Fibroblast of lung (primary cell): Measurements from ENCODE around the gene ASTL. TPM values are rescaled to one million over a fixed set of nuclear protein-coding genes. Genes with fewer than 3 reads are reported as not detected.

ENCODE experiments used
- DNase-seq, 2 donors: peaks; one replicate each; pipeline versions ENCODE4 v3.0.0 to v3.0.0-alpha.2; 2010; ENCODE audit warnings: low read depth in 2 of 2
- H2AFZ ChIP-seq: 2 replicates; pipeline ENCODE4 v1.5.1; 2012; ENCODE audit warnings: low read length, control low read depth, inconsistent platforms
- H3K27ac ChIP-seq: 2 replicates; pipeline ENCODE4 v1.5.1; 2011; ENCODE audit warnings: low read length, control low read depth; ENCODE audit not compliant: insufficient read depth
- H3K27me3 ChIP-seq: 2 replicates; pipeline ENCODE4 v1.5.1; 2011; ENCODE audit warnings: mild to moderate bottlenecking, low read length; ENCODE audit not compliant: control insufficient read depth, insufficient read depth
- H3K36me3 ChIP-seq: 2 replicates; pipeline ENCODE4 v1.5.1; 2011; ENCODE audit warnings: low read length; ENCODE audit not compliant: control insufficient read depth, insufficient read depth
- H3K4me1 ChIP-seq: 2 replicates; pipeline ENCODE4 v1.5.1; 2011; ENCODE audit warnings: low read length; ENCODE audit not compliant: control insufficient read depth, insufficient read depth; ENCODE audit errors: extremely low read depth
- H3K4me2 ChIP-seq: 2 replicates; pipeline ENCODE4 v1.5.1; 2011; ENCODE audit warnings: low read length, control low read depth; ENCODE audit not compliant: insufficient read depth; ENCODE audit errors: extremely low read depth
- H3K4me3 ChIP-seq, 4 experiments: fragments of 200-600 bp in 1 of 4; sonication (generic) in 1 of 4; replicated peaks in 1 of 4; 2 replicates each; pipeline ENCODE4 v1.5.1; 2011 to 2016; ENCODE audit warnings: low read length in 4 of 4, low read depth in 3 of 4, mild to moderate bottlenecking in 3 of 4, control low read depth in 2 of 4, inconsistent platforms in 1 of 4, mixed read lengths in 1 of 4; ENCODE audit not compliant: insufficient read depth in 1 of 4; ENCODE audit errors: control extremely low read depth in 1 of 4
- H3K79me2 ChIP-seq: 2 replicates; pipeline ENCODE4 v1.5.1; 2012; ENCODE audit warnings: mild to moderate bottlenecking, low read length, inconsistent platforms; ENCODE audit not compliant: control insufficient read depth, insufficient read depth
- H3K9ac ChIP-seq: 2 replicates; pipeline ENCODE4 v1.5.1; 2011; ENCODE audit warnings: mild to moderate bottlenecking, low read length, control low read depth; ENCODE audit not compliant: insufficient read depth
- H3K9me3 ChIP-seq: 2 replicates; pipeline ENCODE4 v1.5.1; 2012; ENCODE audit warnings: low read depth, low read length; ENCODE audit not compliant: control insufficient read depth, insufficient read depth
- H4K20me1 ChIP-seq: 2 replicates; pipeline ENCODE4 v1.5.1; 2011; ENCODE audit warnings: low read length; ENCODE audit not compliant: control insufficient read depth, insufficient read depth; ENCODE audit errors: extremely low read depth
- CTCF ChIP-seq, 2 donors: IDR thresholded peaks in 1 of 2; conservative IDR thresholded peaks in 1 of 2; 1 replicate in 1 of 2; 2 replicates in 1 of 2; pipeline ENCODE4 v1.5.1; 2011 to 2012; ENCODE audit warnings: low read length in 2 of 2, control low read depth in 1 of 2, inconsistent platforms in 1 of 2, low read depth in 1 of 2, mild to moderate bottlenecking in 1 of 2
- EZH2 ChIP-seq: IDR thresholded peaks from 2 replicates; pipeline ENCODE4 v1.5.1; 2012; ENCODE audit warnings: low read length, control low read depth, mild to moderate bottlenecking; ENCODE audit errors: missing control alignments
- polyA plus RNA-seq, 2 donors: library from polyadenylated mRNA; depleted of rRNA in 1 of 2; stranded (reverse) in 1 of 2; unstranded in 1 of 2; fragments of >200 nt; gene quantifications; 2 replicates each; pipeline ENCODE4 v1.2.1, GENCODE V29; 2011 to 2012; ENCODE audit warnings: missing spikeins in 1 of 2
- total RNA-seq: library from RNA; depleted of rRNA; stranded (reverse); fragments of >200 nt; gene quantifications from 2 replicates; pipeline ENCODE4 v1.2.1, GENCODE V29; 2014

ASTL gene
- total and polyA plus RNA-seq, 2 donors (not counting 1 experiment from before 2014, with no cell fraction given) = not detected

- Histone ChIP-seq H3K27me3 (peaks cover 15% of the 10 kb centered on the region), H4K20me1 (no peaks in the 10 kb centered on the region), H3K79me2 (no peaks in the 10 kb centered on the region), H3K27ac (no peak overlapping the region), H3K9me3 (no peaks in the 10 kb centered on the region), H3K9ac (no peak overlapping the region), H3K36me3 (no peaks in the 10 kb centered on the region), H2AFZ (no peak overlapping the region), H3K4me3 (no peak overlapping the region), H3K4me1 (no peaks in the 10 kb centered on the region), H3K4me2 (no peak overlapping the region)
- DNase-seq = no peak
- TF ChIP-seq EZH2 (no peak), CTCF (conservative IDR thresholded peaks at IDR 0.05 in 1 of 2, IDR thresholded peaks at IDR 0.05 in 1 of 2; ENCODE audit: low read depth in 1 of 2, low read length in 2 of 2) (no peak)
Observed at GRCh38 chr2:96109931-96110511, 28.3 kb downstream of the ASTL start.

- peaks cover 10% of the 10 kb centered on the region for H3K27me3 ChIP-seq
- TF ChIP-seq EZH2 (no peak), CTCF (conservative IDR thresholded peaks at IDR 0.05 in 1 of 2, IDR thresholded peaks at IDR 0.05 in 1 of 2; ENCODE audit: low read depth in 1 of 2, low read length in 2 of 2) (no peak)
- DNase-seq = no peak
- H3K36me3 ChIP-seq = no peaks in the 10 kb centered on the region
- H3K9me3 ChIP-seq = no peaks in the 10 kb centered on the region
- no peak overlapping the region for H3K4me3 ChIP-seq
- H2AFZ ChIP-seq = no peak overlapping the region
- no peaks in the 10 kb centered on the region for H4K20me1 ChIP-seq
- H3K27ac ChIP-seq = no peak overlapping the region
- no peak overlapping the region for H3K4me2 ChIP-seq
- H3K4me1 ChIP-seq = no peaks in the 10 kb centered on the region
- no peak overlapping the region for H3K9ac ChIP-seq
- H3K79me2 ChIP-seq = no peaks in the 10 kb centered on the region
Observed at GRCh38 chr2:96109361-96109680, 29.0 kb downstream of the ASTL start.

GRCh38 chr2:96108541-96109360, 29.6 kb downstream of the ASTL start:
- DNase-seq = no peak
- no peaks in the 10 kb centered on the region for H3K9me3 ChIP-seq
- H3K4me1 ChIP-seq = no peaks in the 10 kb centered on the region
- no peak overlapping the region for H3K9ac ChIP-seq
- peaks cover 10% of the 10 kb centered on the region for H3K27me3 ChIP-seq
- H3K4me3 ChIP-seq = no peak overlapping the region
- H3K4me2 ChIP-seq = no peak overlapping the region
- no peak overlapping the region for H2AFZ ChIP-seq
- H4K20me1 ChIP-seq = no peaks in the 10 kb centered on the region
- TF ChIP-seq CTCF (conservative IDR thresholded peaks at IDR 0.05 in 1 of 2, IDR thresholded peaks at IDR 0.05 in 1 of 2; ENCODE audit: low read depth in 1 of 2, low read length in 2 of 2) (no peak), EZH2 (no peak)
- no peaks in the 10 kb centered on the region for H3K79me2 ChIP-seq
- no peak overlapping the region for H3K27ac ChIP-seq
- H3K36me3 ChIP-seq = no peaks in the 10 kb centered on the region
